Endothelial cell of umbilical vein (primary cell): ENCODE data around the gene NUP35. TPM values are rescaled to one million over a fixed set of nuclear protein-coding genes. Genes with fewer than 3 reads are reported as not detected.

Source experiments
- BruUV-seq: library from RNA; stranded (reverse); fragments of 400-500 nt; replicated peaks from 2 replicates; lab custom pipeline; 2021; lab: Mats Ljungman, UMichigan
- CTCF ChIA-PET: fragments of 300-600, 350-600 bp; sonication (Branson Sonifier 250); formaldehyde crosslinking; loops from one replicate; lab custom pipeline; 2021; ENCODE audit warnings: antibody characterized with exemption, inconsistent platforms; lab: Charles Lee
- POLR2A ChIA-PET: fragments of 300-600, 350-600 bp; sonication (Branson Sonifier 250); formaldehyde crosslinking; loops from one replicate; lab custom pipeline; 2021; ENCODE audit warnings: antibody characterized with exemption, inconsistent platforms; lab: Charles Lee
- DNase-seq: peaks from one replicate; pipeline ENCODE4 v3.0.0-alpha.2; 2011; ENCODE audit warnings: low read depth, low spot score
- FAIRE-seq: peaks from 2 replicates; lab custom pipeline; 2011; peaks lifted over from hg19 to GRCh38; lab: Jason Lieb, UNC
- H2AFZ ChIP-seq: 2 replicates; pipeline ENCODE4 v1.6.0; 2012; ENCODE audit warnings: low read depth, low read length, control low read depth, inconsistent platforms
- H3K27ac ChIP-seq: 2 replicates; pipeline ENCODE4 v1.5.1; 2011; ENCODE audit warnings: low read depth, mild to moderate bottlenecking, control low read depth, low read length, moderate library complexity; ENCODE audit not compliant: insufficient read depth
- H3K27me3 ChIP-seq, 2 experiments: 2 replicates each; pipeline versions ENCODE4 v1.6.0 to v1.6.1; 2011; ENCODE audit warnings: low read length in 2 of 2, mixed read lengths in 1 of 2; ENCODE audit not compliant: control insufficient read depth in 2 of 2, insufficient read depth in 2 of 2
- H3K36me3 ChIP-seq, 2 experiments: 2 replicates in 1 of 2; 3 replicates in 1 of 2; pipeline ENCODE4 v1.5.1; 2011; ENCODE audit warnings: low read length in 2 of 2, mild to moderate bottlenecking in 1 of 2, moderate library complexity in 1 of 2; ENCODE audit not compliant: control insufficient read depth in 2 of 2, insufficient read depth in 2 of 2; ENCODE audit errors: extremely low read depth in 1 of 2
- H3K4me1 ChIP-seq: 3 replicates; pipeline ENCODE4 v1.5.1; 2011; ENCODE audit warnings: mild to moderate bottlenecking, low read length; ENCODE audit not compliant: control insufficient read depth, insufficient read depth; ENCODE audit errors: extremely low read depth
- H3K4me2 ChIP-seq: 2 replicates; pipeline ENCODE4 v1.6.1; 2011; ENCODE audit warnings: low read length, control low read depth, mixed read lengths; ENCODE audit not compliant: insufficient read depth
- H3K4me3 ChIP-seq, 3 experiments: fragments of 200-600 bp in 1 of 3; sonication (generic), shearing (Covaris generic) in 1 of 3; replicated peaks in 1 of 3; 2 replicates each; pipeline ENCODE4 v1.5.1; 2011 to 2016; ENCODE audit warnings: control low read depth in 3 of 3, low read length in 3 of 3, mild to moderate bottlenecking in 2 of 3, inconsistent platforms in 1 of 3, low read depth in 1 of 3, moderate library complexity in 1 of 3; ENCODE audit not compliant: insufficient read depth in 1 of 3
- H3K79me2 ChIP-seq: 2 replicates; pipeline ENCODE4 v1.6.0; 2012; ENCODE audit warnings: low read length, inconsistent platforms; ENCODE audit not compliant: control insufficient read depth, insufficient read depth
- H3K9ac ChIP-seq: replicated peaks from 2 replicates; pipeline ENCODE3; 2011; ENCODE audit warnings: low read length, control low read depth; ENCODE audit not compliant: insufficient read depth; ENCODE audit errors: extremely low read depth
- H3K9me1 ChIP-seq: replicated peaks from 3 replicates; pipeline ENCODE4 v1.6.0; 2011; ENCODE audit warnings: mild to moderate bottlenecking, low read length; ENCODE audit not compliant: control insufficient read depth, insufficient read depth; ENCODE audit errors: extremely low read depth
- H3K9me3 ChIP-seq: replicated peaks from 2 replicates; pipeline ENCODE4 v1.5.1; 2012; ENCODE audit warnings: low read length, inconsistent platforms; ENCODE audit not compliant: control insufficient read depth, insufficient read depth
- H4K20me1 ChIP-seq: replicated peaks from 2 replicates; pipeline ENCODE3; 2011; ENCODE audit warnings: mild to moderate bottlenecking, low read length; ENCODE audit not compliant: control insufficient read depth, insufficient read depth; ENCODE audit errors: extremely low read depth
- EZH2 ChIP-seq: IDR thresholded peaks from 2 replicates; pipeline ENCODE4 v1.6.1; 2012; ENCODE audit warnings: borderline replicate concordance, low read depth, mild to moderate bottlenecking, moderate library complexity, low read length, inconsistent platforms; ENCODE audit not compliant: severe bottlenecking
- GATA2 ChIP-seq: IDR thresholded peaks from 2 replicates; pipeline ENCODE4 v1.7.0; 2011; ENCODE audit warnings: low read depth, mild to moderate bottlenecking, moderate library complexity, mixed read lengths, low read length; ENCODE audit not compliant: insufficient read length, insufficient read depth
- JUN ChIP-seq: IDR thresholded peaks from 2 replicates; pipeline ENCODE4 v1.6.1; 2011; ENCODE audit warnings: borderline replicate concordance, low read depth; ENCODE audit not compliant: insufficient read length, insufficient read depth
- POLR2A ChIP-seq: IDR thresholded peaks from 2 replicates; pipeline ENCODE4 v1.6.1; 2012; ENCODE audit warnings: low read depth, mild to moderate bottlenecking, control low read depth, low read length
- dilution Hi-C: fragments of 300-500 bp; cut with MboI; formaldehyde crosslinking; loops from one replicate; pipeline ENCODE4 v1.15.0; 2019; ENCODE audit warnings: low sequenced_read_pairs; ENCODE audit not compliant: extremely low pct_ligation_motif_present
- intact Hi-C: fragments of 100-400 bp; cut with micrococcal nuclease; formaldehyde crosslinking; loops from one replicate; pipeline ENCODE4 v1.10.0; 2022
- polyA plus RNA-seq, 4 experiments: library from polyadenylated mRNA; depleted of rRNA in 3 of 4; stranded (reverse) in 3 of 4; unstranded in 1 of 4; fragments of >200 nt; gene quantifications; 2 replicates each; pipeline versions ENCODE4 v1.2.1 to v1.2.3, GENCODE V29; 2011 to 2012; ENCODE audit warnings: missing spikeins in 1 of 4
- total RNA-seq: library from RNA; stranded (reverse); gene quantifications from 2 replicates; pipeline ENCODE4 v1.2.3, GENCODE V29; 2021

Gene NUP35
- total and polyA plus RNA-seq, 2 donors (not counting 3 experiments of a cell fraction or from before 2014, with no cell fraction given) = 8.4 to 22.1 TPM

DNA sequence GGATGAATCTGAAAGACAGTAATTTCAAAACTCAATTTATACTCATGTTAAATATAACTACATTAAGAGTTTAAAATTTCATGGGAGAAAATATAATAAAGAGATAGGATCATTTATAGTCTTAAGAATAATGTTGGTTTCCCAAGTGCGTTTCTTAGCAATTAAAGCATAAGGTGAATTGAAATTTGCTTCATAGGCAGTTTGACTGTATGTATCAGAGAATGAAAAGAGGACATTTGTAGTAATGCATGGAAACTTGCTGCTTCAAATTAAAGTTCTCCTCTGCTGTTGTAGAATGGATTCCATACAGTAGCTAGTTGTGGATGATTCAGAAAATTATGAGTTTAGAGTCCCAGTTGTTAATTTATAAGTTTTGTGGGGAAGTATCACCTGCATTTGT lies 68.1 kb downstream of the NUP35 start:
- BruUV-seq = no TSS peak
- no peaks in the 10 kb centered on the region for H3K79me2 ChIP-seq
- no peak overlapping the region for H3K4me3 ChIP-seq
- no peaks in the 10 kb centered on the region for H3K27me3 ChIP-seq
- no peak overlapping the region for H3K9ac ChIP-seq
- intact Hi-C loops = no loop called here
- DNase-seq (no peak), FAIRE-seq (no peak)
- dilution Hi-C loops = no loop called here
- no peaks in the 10 kb centered on the region for H3K9me3 ChIP-seq
- H2AFZ ChIP-seq = no peak overlapping the region
- no peaks in the 10 kb centered on the region for H3K9me1 ChIP-seq
- ChIA-PET POLR2A (no interaction called here), CTCF (no interaction called here)
- H3K4me2 ChIP-seq = no peak overlapping the region
- TF ChIP-seq GATA2 = no peak
- TF ChIP-seq JUN = no peak
- TF ChIP-seq EZH2 = no peak
- no peaks in the 10 kb centered on the region for H3K36me3 ChIP-seq
- H3K27ac ChIP-seq = no peak overlapping the region
- H4K20me1 ChIP-seq = no peaks in the 10 kb centered on the region
- H3K4me1 ChIP-seq = no peaks in the 10 kb centered on the region

DNA sequence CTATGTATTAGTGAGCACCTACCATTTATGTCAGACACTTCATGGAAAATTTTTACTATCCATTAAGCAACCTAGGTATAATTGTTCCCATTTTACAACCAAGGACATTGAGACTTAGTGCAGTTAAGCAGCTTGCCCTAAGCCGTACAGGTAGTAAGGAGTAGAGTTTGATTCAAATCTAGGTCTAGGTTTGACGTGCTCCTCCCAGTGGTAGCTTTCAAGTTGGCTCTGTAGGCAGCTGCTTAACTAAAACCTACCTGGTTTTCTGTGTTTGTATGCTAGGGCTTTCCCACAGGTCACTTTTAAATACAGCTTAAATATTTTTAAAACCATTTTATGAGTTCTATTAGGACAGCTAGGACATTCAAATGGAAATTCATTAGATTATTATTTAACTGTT lies 69.7 kb downstream of the NUP35 start:
- Histone ChIP-seq H3K4me2 (no peak overlapping the region), H3K79me2 (no peaks in the 10 kb centered on the region), H3K27me3 (no peaks in the 10 kb centered on the region), H3K36me3 (no peaks in the 10 kb centered on the region), H3K27ac (no peak overlapping the region), H3K4me3 (no peak overlapping the region), H3K9ac (no peak overlapping the region), H3K9me3 (no peaks in the 10 kb centered on the region), H4K20me1 (no peaks in the 10 kb centered on the region), H2AFZ (no peak overlapping the region), H3K9me1 (no peaks in the 10 kb centered on the region), H3K4me1 (no peaks in the 10 kb centered on the region)
- dilution Hi-C loops = no loop called here
- no peak for TF ChIP-seq EZH2
- no peak for TF ChIP-seq POLR2A
- DNase-seq (no peak), FAIRE-seq (no peak)
- intact Hi-C loops = no loop called here
- ChIA-PET CTCF (interaction anchor here (0.8 to 1.4 kb wide), 2 partner anchors 9 to 55 kb away, joined by 3 to 4 read pairs; no protein-coding TSS in a partner anchor), POLR2A (no interaction called here)
- no TSS peak for BruUV-seq
